ENCODE measurements around the gene SLC43A2. TPM values are rescaled to one million over a fixed set of nuclear protein-coding genes. Genes with fewer than 3 reads are reported as not detected.

The SLC43A2 gene
- total RNA-seq, 1 experiment from 2014 or later: 12.9 TPM

- no peak overlapping the region for H3K27ac Mint-ChIP-seq
- H3K27me3 Mint-ChIP-seq (ENCODE audit: low read depth): no peaks in the 10 kb centered on the region; the same call in 1 of the 2 replicates
- Histone ChIP-seq H3K4me1 (ENCODE audit: insufficient read depth, low read length) (no peaks in the 10 kb centered on the region; the same call in 1 of the 2 replicates), H2BK15ac (ENCODE audit: low read depth, low read length) (no peak overlapping the region), H3K9ac (ENCODE audit: extremely low read depth, insufficient read length, low read length) (no peak overlapping the region), H4K5ac (ENCODE audit: insufficient read length, low read depth, low read length) (no peak overlapping the region), H3K23ac (ENCODE audit: insufficient read length, low read depth, low read length) (no peak overlapping the region), H4K20me1 (ENCODE audit: control insufficient read depth, insufficient read depth, insufficient read length) (no peaks in the 10 kb centered on the region), H3K18ac (ENCODE audit: insufficient read length, low read depth, low read length) (no peak overlapping the region), H2BK20ac (ENCODE audit: low read depth, low read length, poor library complexity, severe bottlenecking) (no peak overlapping the region), H3K56ac (ENCODE audit: insufficient read length, low read depth, low read length) (no peak overlapping the region), H3K27me3 (ENCODE audit: insufficient read depth, low read length) (no peaks in the 10 kb centered on the region), H2AFZ (ENCODE audit: low read length) (no peak overlapping the region), H4K8ac (replicated peaks; ENCODE audit: insufficient read length, low read depth, low read length) (no peak overlapping the region), H3K14ac (ENCODE audit: insufficient read depth, low read length) (no peak overlapping the region), H4K91ac (ENCODE audit: insufficient read length, low read depth, low read length) (no peak overlapping the region), H3K4me2 (ENCODE audit: insufficient read depth, insufficient read length, low read length) (no peak overlapping the region), H3K4ac (ENCODE audit: low read depth, low read length) (no peak overlapping the region), H3T11ph (ENCODE audit: low read length) (no peak overlapping the region), H2AK5ac (ENCODE audit: insufficient read length, low read length) (no peak overlapping the region), H3K79me1 (ENCODE audit: insufficient read depth, low read depth, low read length, poor library complexity, severe bottlenecking) (no peaks in the 10 kb centered on the region), H3K27ac (ENCODE audit: insufficient read length, low read depth, low read length) (no peak overlapping the region), H3K9me3 (ENCODE audit: control insufficient read depth, low read depth, low read length) (no peaks in the 10 kb centered on the region), H3K79me2 (ENCODE audit: insufficient read depth, low read length) (no peaks in the 10 kb centered on the region; the same call in 1 of the 2 replicates), H3K23me2 (ENCODE audit: insufficient read length, low read depth, low read length, poor library complexity, severe bottlenecking) (peaks cover 4% of the 10 kb centered on the region), H2BK120ac (ENCODE audit: low read depth, low read length, poor library complexity, severe bottlenecking) (no peak overlapping the region), H2BK12ac (ENCODE audit: insufficient read length, low read depth, low read length) (no peak overlapping the region), H2BK5ac (ENCODE audit: insufficient read length, low read length) (no peak overlapping the region)
- H3K9me3 Mint-ChIP-seq: no peaks in the 10 kb centered on the region
- no peak for DNase-seq
- peaks cover 27 to 28% of the 10 kb centered on the region in 2 experiments for H3K4me1 Mint-ChIP-seq
- no peak for TF ChIP-seq CTCF (conservative IDR thresholded peaks at IDR 0.05)
- no peak overlapping the region for H3K4me3 Mint-ChIP-seq
- WGBS (ENCODE audit: extremely low coverage, insufficient read length, low lambda C conversion rate): no CpG with 5 or more reads among the region's 14 CpGs
- H3K36me3 Mint-ChIP-seq (ENCODE audit: insufficient read depth in 1 of 3, low read depth in 3 of 3): peaks cover 0 to 5% (median 5%) of the 10 kb centered on the region in 3 experiments; a peak in 5 of 7 replicates
Measured at GRCh38 chr17:1623057-1623630, 5.5 kb downstream of the SLC43A2 start.

All from H9 (cell line).